Endothelial cell of umbilical vein (primary cell): Measurements from ENCODE around the gene TMEM108. TPM values are rescaled to one million over a fixed set of nuclear protein-coding genes. Genes with fewer than 3 reads are reported as not detected.

Experiments used
- BruUV-seq: library from RNA; stranded (reverse); fragments of 400-500 nt; replicated peaks from 2 replicates; lab custom pipeline; 2021; lab: Mats Ljungman, UMichigan
- CTCF ChIA-PET: fragments of 300-600, 350-600 bp; sonication (Branson Sonifier 250); formaldehyde crosslinking; loops from one replicate; lab custom pipeline; 2021; ENCODE audit warnings: antibody characterized with exemption, inconsistent platforms; lab: Charles Lee
- POLR2A ChIA-PET: fragments of 300-600, 350-600 bp; sonication (Branson Sonifier 250); formaldehyde crosslinking; loops from one replicate; lab custom pipeline; 2021; ENCODE audit warnings: antibody characterized with exemption, inconsistent platforms; lab: Charles Lee
- DNase-seq: peaks from one replicate; pipeline ENCODE4 v3.0.0-alpha.2; 2011; ENCODE audit warnings: low read depth, low spot score
- FAIRE-seq: peaks from 2 replicates; lab custom pipeline; 2011; peaks lifted over from hg19 to GRCh38; lab: Jason Lieb, UNC
- H2AFZ ChIP-seq: 2 replicates; pipeline ENCODE4 v1.6.0; 2012; ENCODE audit warnings: low read depth, low read length, control low read depth, inconsistent platforms
- H3K27ac ChIP-seq: 2 replicates; pipeline ENCODE4 v1.5.1; 2011; ENCODE audit warnings: low read depth, mild to moderate bottlenecking, control low read depth, low read length, moderate library complexity; ENCODE audit not compliant: insufficient read depth
- H3K27me3 ChIP-seq, 2 experiments: 2 replicates each; pipeline versions ENCODE4 v1.6.0 to v1.6.1; 2011; ENCODE audit warnings: low read length in 2 of 2, mixed read lengths in 1 of 2; ENCODE audit not compliant: control insufficient read depth in 2 of 2, insufficient read depth in 2 of 2
- H3K36me3 ChIP-seq, 2 experiments: 2 replicates in 1 of 2; 3 replicates in 1 of 2; pipeline ENCODE4 v1.5.1; 2011; ENCODE audit warnings: low read length in 2 of 2, mild to moderate bottlenecking in 1 of 2, moderate library complexity in 1 of 2; ENCODE audit not compliant: control insufficient read depth in 2 of 2, insufficient read depth in 2 of 2; ENCODE audit errors: extremely low read depth in 1 of 2
- H3K4me1 ChIP-seq: 3 replicates; pipeline ENCODE4 v1.5.1; 2011; ENCODE audit warnings: mild to moderate bottlenecking, low read length; ENCODE audit not compliant: control insufficient read depth, insufficient read depth; ENCODE audit errors: extremely low read depth
- H3K4me2 ChIP-seq: 2 replicates; pipeline ENCODE4 v1.6.1; 2011; ENCODE audit warnings: low read length, control low read depth, mixed read lengths; ENCODE audit not compliant: insufficient read depth
- H3K4me3 ChIP-seq, 3 experiments: fragments of 200-600 bp in 1 of 3; sonication (generic), shearing (Covaris generic) in 1 of 3; replicated peaks in 1 of 3; 2 replicates each; pipeline ENCODE4 v1.5.1; 2011 to 2016; ENCODE audit warnings: control low read depth in 3 of 3, low read length in 3 of 3, mild to moderate bottlenecking in 2 of 3, inconsistent platforms in 1 of 3, low read depth in 1 of 3, moderate library complexity in 1 of 3; ENCODE audit not compliant: insufficient read depth in 1 of 3
- H3K79me2 ChIP-seq: 2 replicates; pipeline ENCODE4 v1.6.0; 2012; ENCODE audit warnings: low read length, inconsistent platforms; ENCODE audit not compliant: control insufficient read depth, insufficient read depth
- H3K9ac ChIP-seq: replicated peaks from 2 replicates; pipeline ENCODE3; 2011; ENCODE audit warnings: low read length, control low read depth; ENCODE audit not compliant: insufficient read depth; ENCODE audit errors: extremely low read depth
- H3K9me1 ChIP-seq: replicated peaks from 3 replicates; pipeline ENCODE4 v1.6.0; 2011; ENCODE audit warnings: mild to moderate bottlenecking, low read length; ENCODE audit not compliant: control insufficient read depth, insufficient read depth; ENCODE audit errors: extremely low read depth
- H3K9me3 ChIP-seq: replicated peaks from 2 replicates; pipeline ENCODE4 v1.5.1; 2012; ENCODE audit warnings: low read length, inconsistent platforms; ENCODE audit not compliant: control insufficient read depth, insufficient read depth
- H4K20me1 ChIP-seq: replicated peaks from 2 replicates; pipeline ENCODE3; 2011; ENCODE audit warnings: mild to moderate bottlenecking, low read length; ENCODE audit not compliant: control insufficient read depth, insufficient read depth; ENCODE audit errors: extremely low read depth
- CTCF ChIP-seq, 2 donors: IDR thresholded peaks; 1 replicate in 1 of 2; 2 replicates in 1 of 2; pipeline ENCODE4 v1.5.1; 2011; ENCODE audit warnings: low read length in 2 of 2, mild to moderate bottlenecking in 2 of 2, moderate library complexity in 2 of 2, control low read depth in 1 of 2, inconsistent platforms in 1 of 2, low read depth in 1 of 2; ENCODE audit not compliant: insufficient read depth in 1 of 2; ENCODE audit errors: extremely low read depth in 1 of 2
- EZH2 ChIP-seq: IDR thresholded peaks from 2 replicates; pipeline ENCODE4 v1.6.1; 2012; ENCODE audit warnings: borderline replicate concordance, low read depth, mild to moderate bottlenecking, moderate library complexity, low read length, inconsistent platforms; ENCODE audit not compliant: severe bottlenecking
- MAX ChIP-seq: IDR thresholded peaks from 2 replicates; pipeline ENCODE4 v1.6.1; 2011; ENCODE audit not compliant: insufficient read depth, insufficient read length
- POLR2A ChIP-seq: IDR thresholded peaks from 2 replicates; pipeline ENCODE4 v1.6.1; 2012; ENCODE audit warnings: low read depth, mild to moderate bottlenecking, control low read depth, low read length
- POLR2AphosphoS5 ChIP-seq: IDR thresholded peaks from 2 replicates; pipeline ENCODE4 v1.6.1; 2012; ENCODE audit warnings: low read depth, mild to moderate bottlenecking, control low read depth, low read length, moderate library complexity; ENCODE audit not compliant: insufficient read depth
- dilution Hi-C: fragments of 300-500 bp; cut with MboI; formaldehyde crosslinking; loops from one replicate; pipeline ENCODE4 v1.15.0; 2019; ENCODE audit warnings: low sequenced_read_pairs; ENCODE audit not compliant: extremely low pct_ligation_motif_present
- intact Hi-C: fragments of 100-400 bp; cut with micrococcal nuclease; formaldehyde crosslinking; loops from one replicate; pipeline ENCODE4 v1.10.0; 2022
- polyA plus RNA-seq, 4 experiments: library from polyadenylated mRNA; depleted of rRNA in 3 of 4; stranded (reverse) in 3 of 4; unstranded in 1 of 4; fragments of >200 nt; gene quantifications; 2 replicates each; pipeline versions ENCODE4 v1.2.1 to v1.2.3, GENCODE V29; 2011 to 2012; ENCODE audit warnings: missing spikeins in 1 of 4
- total RNA-seq: library from RNA; stranded (reverse); gene quantifications from 2 replicates; pipeline ENCODE4 v1.2.3, GENCODE V29; 2021

TMEM108 gene
- total and polyA plus RNA-seq, 2 donors (not counting 3 experiments of a cell fraction or from before 2014, with no cell fraction given): 0.40 to 1.1 TPM

GRCh38 chr3:133278260-133279043, 240.3 kb downstream of the TMEM108 start:
- DNase-seq (no peak), FAIRE-seq (no peak)
- Histone ChIP-seq H3K36me3 (no peaks in the 10 kb centered on the region), H3K4me2 (peak overlapping the region; percentile 36), H3K9ac (no peak overlapping the region), H2AFZ (no peak overlapping the region), H3K27me3 (no peaks in the 10 kb centered on the region), H3K4me3 (no peak overlapping the region), H3K9me3 (no peaks in the 10 kb centered on the region), H3K27ac (no peak overlapping the region), H3K79me2 (no peaks in the 10 kb centered on the region), H4K20me1 (no peaks in the 10 kb centered on the region), H3K9me1 (no peaks in the 10 kb centered on the region), H3K4me1 (peaks cover 3% of the 10 kb centered on the region)
- dilution Hi-C loops (no loop called here), intact Hi-C loops (no loop called here)
- POLR2A ChIA-PET: no interaction called here
- TF ChIP-seq MAX (no peak), POLR2AphosphoS5 (no peak), EZH2 (no peak), POLR2A (no peak), CTCF (IDR thresholded peaks at IDR 0.05; ENCODE audit: extremely low read depth in 1 of 2, insufficient read depth in 1 of 2, low read depth in 1 of 2, low read length in 2 of 2) (no peak)
- no TSS peak for BruUV-seq
- CTCF ChIA-PET: interaction anchor here (0.9 to 1.1 kb wide), 3 partner anchors 20 to 237 kb away, joined by 3 to 5 read pairs (median 5); no protein-coding TSS in a partner anchor
